RWPE2 (cell line): ENCODE data around the gene IAH1.

ENCODE experiments used
- ATAC-seq: fragments of 200-7000 bp; cut with Tn5 transposase; 3 replicates; pipeline ENCODE4 v1.9.1; 2021; ENCODE audit warnings: low read depth
- DNase-seq: peaks from one replicate; pipeline ENCODE4 v3.0.0-alpha.2; 2020; ENCODE audit warnings: low spot score
- H3K27ac ChIP-seq: fragments of 450-650 bp; 2 replicates; pipeline ENCODE4 v1.5.1; 2017; ENCODE audit warnings: mild to moderate bottlenecking; ENCODE audit not compliant: poor library complexity, severe bottlenecking
- H3K27me3 ChIP-seq: fragments of 250-450 bp; sonication (Bioruptor Pico); 2 replicates; pipeline ENCODE4 v1.5.1; 2021; ENCODE audit warnings: mild to moderate bottlenecking, moderate library complexity; ENCODE audit not compliant: insufficient read depth, poor library complexity, severe bottlenecking
- H3K36me3 ChIP-seq: fragments of 250-450 bp; sonication (Bioruptor Pico); 2 replicates; pipeline ENCODE4 v1.5.1; 2020; ENCODE audit warnings: low read depth, mild to moderate bottlenecking, moderate library complexity
- H3K4me1 ChIP-seq: fragments of 250-450 bp; sonication (Bioruptor Pico); 2 replicates; pipeline ENCODE4 v1.5.1; 2021; ENCODE audit warnings: mild to moderate bottlenecking, moderate library complexity; ENCODE audit not compliant: insufficient read depth, poor library complexity, severe bottlenecking
- H3K4me3 ChIP-seq: fragments of 250-450 bp; sonication (Bioruptor Pico); 2 replicates; pipeline ENCODE4 v1.5.1; 2021; ENCODE audit warnings: mild to moderate bottlenecking, moderate library complexity; ENCODE audit not compliant: severe bottlenecking
- H3K9me3 ChIP-seq: fragments of 250-450 bp; sonication (Bioruptor Pico); 2 replicates; pipeline ENCODE4 v1.5.1; 2021; ENCODE audit warnings: mild to moderate bottlenecking, moderate library complexity; ENCODE audit not compliant: severe bottlenecking
- TF ChIP-seq, protein P1 (sequence below): fragments of 450-650 bp; IDR thresholded peaks from one replicate; pipeline ENCODE4 v1.5.1; 2017; ENCODE audit warnings: mild to moderate bottlenecking, moderate library complexity; ENCODE audit not compliant: poor library complexity, severe bottlenecking

IAH1 gene

DNA sequence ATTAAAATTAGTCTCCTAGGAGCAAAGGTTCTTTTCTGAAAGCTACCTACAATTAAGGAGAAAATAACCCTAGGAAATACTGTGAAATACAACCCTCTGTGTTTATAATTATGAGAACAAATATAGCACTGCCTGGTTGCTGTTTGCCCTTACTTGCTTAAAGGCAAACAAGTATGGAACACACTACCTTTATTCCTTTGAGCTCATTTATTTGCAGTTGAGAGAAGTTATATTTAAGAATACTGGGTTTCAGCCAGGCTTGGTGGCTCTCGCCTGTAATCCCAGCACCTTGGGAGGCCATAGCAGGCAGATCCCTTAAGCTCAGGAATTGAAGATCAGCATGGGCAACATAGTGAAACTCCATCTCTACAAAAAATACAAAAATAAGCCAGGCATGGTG lies 23.1 kb upstream of the IAH1 start:
- Histone ChIP-seq H3K9me3 (no peaks in the 10 kb centered on the region), H3K36me3 (peaks cover 70% of the 10 kb centered on the region), H3K4me1 (no peaks in the 10 kb centered on the region), H3K27me3 (no peaks in the 10 kb centered on the region), H3K27ac (no peak overlapping the region), H3K4me3 (no peak overlapping the region)
- no peak for ATAC-seq
- TF ChIP-seq, protein P1, sequence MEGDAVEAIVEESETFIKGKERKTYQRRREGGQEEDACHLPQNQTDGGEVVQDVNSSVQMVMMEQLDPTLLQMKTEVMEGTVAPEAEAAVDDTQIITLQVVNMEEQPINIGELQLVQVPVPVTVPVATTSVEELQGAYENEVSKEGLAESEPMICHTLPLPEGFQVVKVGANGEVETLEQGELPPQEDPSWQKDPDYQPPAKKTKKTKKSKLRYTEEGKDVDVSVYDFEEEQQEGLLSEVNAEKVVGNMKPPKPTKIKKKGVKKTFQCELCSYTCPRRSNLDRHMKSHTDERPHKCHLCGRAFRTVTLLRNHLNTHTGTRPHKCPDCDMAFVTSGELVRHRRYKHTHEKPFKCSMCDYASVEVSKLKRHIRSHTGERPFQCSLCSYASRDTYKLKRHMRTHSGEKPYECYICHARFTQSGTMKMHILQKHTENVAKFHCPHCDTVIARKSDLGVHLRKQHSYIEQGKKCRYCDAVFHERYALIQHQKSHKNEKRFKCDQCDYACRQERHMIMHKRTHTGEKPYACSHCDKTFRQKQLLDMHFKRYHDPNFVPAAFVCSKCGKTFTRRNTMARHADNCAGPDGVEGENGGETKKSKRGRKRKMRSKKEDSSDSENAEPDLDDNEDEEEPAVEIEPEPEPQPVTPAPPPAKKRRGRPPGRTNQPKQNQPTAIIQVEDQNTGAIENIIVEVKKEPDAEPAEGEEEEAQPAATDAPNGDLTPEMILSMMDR = no peak
- DNase-seq = no peak

DNA sequence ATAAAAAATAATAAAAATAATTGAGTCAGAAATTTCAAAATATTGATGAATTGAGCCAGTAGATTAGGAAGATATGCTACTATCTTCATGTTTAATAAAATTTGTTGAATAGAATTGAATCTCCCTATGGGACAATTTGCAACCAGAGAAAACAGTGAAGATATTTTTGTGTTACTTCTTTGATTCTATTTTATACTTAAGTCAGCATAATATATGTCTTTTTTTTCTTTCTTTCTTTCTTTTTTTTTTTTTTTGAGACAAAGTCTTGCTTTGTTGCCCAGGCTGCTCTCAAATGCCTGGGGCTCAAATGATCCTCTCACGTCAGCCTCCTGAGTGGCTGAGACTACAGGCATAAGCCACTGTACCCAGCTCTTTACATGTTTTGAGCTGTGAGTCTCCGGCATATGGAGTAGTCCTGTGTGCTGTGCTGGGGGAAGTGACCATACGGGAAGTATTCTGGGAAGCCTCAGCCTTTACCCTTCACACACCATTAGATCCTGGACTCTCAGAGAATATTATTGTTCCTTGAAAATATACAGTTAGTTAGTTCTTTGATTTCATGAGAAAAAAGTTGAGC lies 13.8 kb upstream of the IAH1 start:
- DNase-seq (no peak), ATAC-seq (no peak)
- Histone ChIP-seq H3K9me3 (no peaks in the 10 kb centered on the region), H3K4me3 (no peak overlapping the region), H3K27ac (no peak overlapping the region), H3K36me3 (peaks cover 64% of the 10 kb centered on the region), H3K27me3 (no peaks in the 10 kb centered on the region), H3K4me1 (no peaks in the 10 kb centered on the region)
- TF ChIP-seq, protein P1 = no peak

DNA sequence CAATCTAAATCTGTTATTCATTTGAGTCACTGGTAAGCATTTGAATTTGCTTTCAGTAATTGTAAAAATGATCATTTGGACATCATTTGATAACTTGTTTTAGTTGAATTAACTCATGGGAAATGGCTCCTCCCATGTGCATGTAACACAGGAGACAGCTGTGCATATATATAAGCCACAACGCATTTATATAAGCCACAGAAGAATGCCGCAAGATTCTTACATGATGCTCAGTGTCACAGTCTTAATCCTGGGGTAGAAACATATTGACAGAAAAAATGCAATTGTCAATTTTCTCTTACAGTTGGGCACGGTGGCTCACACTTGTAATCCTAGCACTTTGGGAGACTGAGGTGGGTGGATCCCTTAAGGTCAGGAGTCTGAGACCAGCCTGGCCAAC lies 13.3 kb upstream of the IAH1 start:
- no peaks in the 10 kb centered on the region for H3K27me3 ChIP-seq
- DNase-seq (no peak), ATAC-seq (no peak)
- TF ChIP-seq, protein P1 = no peak
- no peaks in the 10 kb centered on the region for H3K9me3 ChIP-seq
- no peak overlapping the region for H3K27ac ChIP-seq
- H3K36me3 ChIP-seq = peaks cover 58% of the 10 kb centered on the region
- H3K4me3 ChIP-seq = no peak overlapping the region
- no peaks in the 10 kb centered on the region for H3K4me1 ChIP-seq

DNA sequence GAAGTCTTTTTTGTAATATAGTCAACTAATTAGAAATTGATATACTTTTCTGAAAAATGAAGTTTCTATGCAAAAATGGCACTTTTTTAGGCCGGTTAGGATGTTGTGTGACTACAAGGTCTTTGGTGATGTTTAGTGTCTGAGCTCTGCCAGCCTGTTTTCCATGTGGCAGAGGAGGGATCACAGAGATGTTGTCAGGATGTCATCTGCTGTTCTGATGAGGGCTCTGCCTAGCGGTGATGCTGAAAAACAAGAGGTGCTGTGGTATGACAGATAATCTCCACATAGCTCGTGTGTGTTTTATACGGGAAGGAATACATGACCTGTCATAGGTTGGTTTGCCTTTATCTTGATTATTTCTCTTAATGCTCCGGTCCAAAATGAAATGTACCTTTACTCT lies 12.0 kb upstream of the IAH1 start:
- TF ChIP-seq, protein P1 = no peak
- DNase-seq (no peak), ATAC-seq (no peak)
- no peaks in the 10 kb centered on the region for H3K4me1 ChIP-seq
- no peak overlapping the region for H3K27ac ChIP-seq
- H3K4me3 ChIP-seq = no peak overlapping the region
- no peaks in the 10 kb centered on the region for H3K27me3 ChIP-seq
- no peaks in the 10 kb centered on the region for H3K9me3 ChIP-seq
- H3K36me3 ChIP-seq = peaks cover 49% of the 10 kb centered on the region

DNA sequence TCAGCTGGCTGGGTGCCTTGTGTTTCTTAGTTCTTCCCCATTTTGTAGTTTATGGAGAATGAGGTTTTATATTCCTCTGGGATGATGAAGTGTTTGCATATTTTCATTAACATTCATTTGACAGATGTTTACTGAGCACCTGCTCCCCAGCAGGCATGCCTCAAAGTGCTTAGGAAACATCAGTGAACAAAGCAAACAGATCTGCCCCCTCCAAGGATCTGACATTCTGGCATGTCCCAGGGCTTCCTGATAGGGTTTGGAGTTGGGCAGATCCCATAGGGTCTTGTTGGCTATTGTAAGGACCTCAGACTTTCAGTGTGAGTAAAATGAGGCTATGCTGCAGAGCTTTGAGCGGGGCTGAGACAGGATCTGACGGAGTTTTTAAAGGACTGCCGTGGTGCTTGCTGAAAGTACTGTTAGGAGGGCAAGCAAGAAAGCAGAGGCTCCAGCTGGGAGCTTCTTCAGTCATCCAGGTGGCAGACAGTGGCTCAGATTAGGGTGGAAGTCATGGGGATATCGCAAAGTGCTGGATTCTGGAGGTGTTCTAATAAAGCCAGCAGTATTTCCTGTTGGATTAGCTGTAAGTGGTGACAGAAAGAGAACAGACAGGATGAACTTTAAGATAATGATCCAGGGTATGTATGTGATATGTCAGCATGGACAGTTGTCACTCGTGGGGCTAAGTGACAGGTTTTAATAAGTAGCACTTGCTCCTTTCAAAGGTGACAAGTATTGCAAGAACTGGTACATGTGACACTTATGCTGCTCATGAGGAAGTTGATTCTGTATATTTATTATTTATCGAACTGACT lies 11.3 kb upstream of the IAH1 start:
- Histone ChIP-seq H3K4me3 (no peak overlapping the region), H3K9me3 (no peaks in the 10 kb centered on the region), H3K36me3 (peaks cover 47% of the 10 kb centered on the region), H3K27me3 (no peaks in the 10 kb centered on the region), H3K4me1 (no peaks in the 10 kb centered on the region), H3K27ac (no peak overlapping the region)
- TF ChIP-seq, protein P1 = no peak
- no peak for DNase-seq
- no peak for ATAC-seq
